ENCODE data around the gene MAPKAP1.

Gene MAPKAP1

GRCh38 chr9:125549039-125549438, 158.0 kb downstream of the MAPKAP1 start:
- Histone ChIP-seq H3K4me2 (ENCODE audit: low read length) (no peak overlapping the region), H3K4me1 (ENCODE audit: control insufficient read depth, low read length) (no peaks in the 10 kb centered on the region), H3K9me3 (ENCODE audit: control insufficient read depth, insufficient read depth, low read length) (no peaks in the 10 kb centered on the region), H4K20me1 (ENCODE audit: control insufficient read depth, insufficient read depth, low read depth, low read length) (no peaks in the 10 kb centered on the region), H3K79me2 (ENCODE audit: control insufficient read depth, low read length) (no peaks in the 10 kb centered on the region), H3K27ac (ENCODE audit: low read depth, low read length) (no peak overlapping the region), H3K4me3 (ENCODE audit: low read length) (no peak overlapping the region), H3K27me3 (ENCODE audit: control insufficient read depth, low read length) (no peaks in the 10 kb centered on the region), H3K36me3 (ENCODE audit: control insufficient read depth, low read length) (0 out of 2 replicates have a peak, but pooled peaks cover 3% of the 10 kb centered on the region), H3K9me2 (replicated peaks; ENCODE audit: control insufficient read depth, low read length) (no peaks in the 10 kb centered on the region), H3F3A (ENCODE audit: control insufficient read depth, insufficient read depth) (no peaks in the 10 kb centered on the region)
- TF ChIP-seq, protein P1, sequence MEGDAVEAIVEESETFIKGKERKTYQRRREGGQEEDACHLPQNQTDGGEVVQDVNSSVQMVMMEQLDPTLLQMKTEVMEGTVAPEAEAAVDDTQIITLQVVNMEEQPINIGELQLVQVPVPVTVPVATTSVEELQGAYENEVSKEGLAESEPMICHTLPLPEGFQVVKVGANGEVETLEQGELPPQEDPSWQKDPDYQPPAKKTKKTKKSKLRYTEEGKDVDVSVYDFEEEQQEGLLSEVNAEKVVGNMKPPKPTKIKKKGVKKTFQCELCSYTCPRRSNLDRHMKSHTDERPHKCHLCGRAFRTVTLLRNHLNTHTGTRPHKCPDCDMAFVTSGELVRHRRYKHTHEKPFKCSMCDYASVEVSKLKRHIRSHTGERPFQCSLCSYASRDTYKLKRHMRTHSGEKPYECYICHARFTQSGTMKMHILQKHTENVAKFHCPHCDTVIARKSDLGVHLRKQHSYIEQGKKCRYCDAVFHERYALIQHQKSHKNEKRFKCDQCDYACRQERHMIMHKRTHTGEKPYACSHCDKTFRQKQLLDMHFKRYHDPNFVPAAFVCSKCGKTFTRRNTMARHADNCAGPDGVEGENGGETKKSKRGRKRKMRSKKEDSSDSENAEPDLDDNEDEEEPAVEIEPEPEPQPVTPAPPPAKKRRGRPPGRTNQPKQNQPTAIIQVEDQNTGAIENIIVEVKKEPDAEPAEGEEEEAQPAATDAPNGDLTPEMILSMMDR (IDR thresholded peaks at IDR 0.05; ENCODE audit: low read depth, low read length, poor library complexity, severe bottlenecking) = no peak
- no peak for TF ChIP-seq EZH2phosphoT487 (IDR thresholded peaks at IDR 0.05; ENCODE audit: borderline replicate concordance, low read length)

GRCh38 chr9:125548141-125548540, 158.9 kb downstream of the MAPKAP1 start:
- H3K9me3 ChIP-seq (ENCODE audit: control insufficient read depth, insufficient read depth, low read length) = no peaks in the 10 kb centered on the region
- no peak overlapping the region for H3K4me3 ChIP-seq (ENCODE audit: low read length)
- H3K4me1 ChIP-seq (ENCODE audit: control insufficient read depth, low read length) = no peaks in the 10 kb centered on the region
- no peaks in the 10 kb centered on the region for H3K79me2 ChIP-seq (ENCODE audit: control insufficient read depth, low read length)
- TF ChIP-seq, protein P1 (IDR thresholded peaks at IDR 0.05; ENCODE audit: low read depth, low read length, poor library complexity, severe bottlenecking) = no peak
- no peak for TF ChIP-seq EZH2phosphoT487 (IDR thresholded peaks at IDR 0.05; ENCODE audit: borderline replicate concordance, low read length)
- H3K27me3 ChIP-seq (ENCODE audit: control insufficient read depth, low read length) = no peaks in the 10 kb centered on the region
- no peak overlapping the region for H3K27ac ChIP-seq (ENCODE audit: low read depth, low read length)
- H3K9me2 ChIP-seq (replicated peaks; ENCODE audit: control insufficient read depth, low read length) = no peaks in the 10 kb centered on the region
- no peak overlapping the region for H3K4me2 ChIP-seq (ENCODE audit: low read length)
- H3F3A ChIP-seq (ENCODE audit: control insufficient read depth, insufficient read depth) = no peaks in the 10 kb centered on the region
- 0 out of 2 replicates have a peak, but pooled peaks cover 3% of the 10 kb centered on the region for H3K36me3 ChIP-seq (ENCODE audit: control insufficient read depth, low read length)
- no peaks in the 10 kb centered on the region for H4K20me1 ChIP-seq (ENCODE audit: control insufficient read depth, insufficient read depth, low read depth, low read length)

GRCh38 chr9:125547368-125547767, 159.6 kb downstream of the MAPKAP1 start:
- no peak overlapping the region for H3K27ac ChIP-seq (ENCODE audit: low read depth, low read length)
- no peaks in the 10 kb centered on the region for H3K4me1 ChIP-seq (ENCODE audit: control insufficient read depth, low read length)
- H3K4me3 ChIP-seq (ENCODE audit: low read length) = no peak overlapping the region
- 0 out of 2 replicates have a peak, but pooled peaks cover 3% of the 10 kb centered on the region for H3K36me3 ChIP-seq (ENCODE audit: control insufficient read depth, low read length)
- TF ChIP-seq, protein P1 (IDR thresholded peaks at IDR 0.05; ENCODE audit: low read depth, low read length, poor library complexity, severe bottlenecking) = no peak
- TF ChIP-seq EZH2phosphoT487 (IDR thresholded peaks at IDR 0.05; ENCODE audit: borderline replicate concordance, low read length) = no peak
- no peak overlapping the region for H3K4me2 ChIP-seq (ENCODE audit: low read length)
- no peaks in the 10 kb centered on the region for H4K20me1 ChIP-seq (ENCODE audit: control insufficient read depth, insufficient read depth, low read depth, low read length)
- H3K9me2 ChIP-seq (replicated peaks; ENCODE audit: control insufficient read depth, low read length) = no peaks in the 10 kb centered on the region
- no peaks in the 10 kb centered on the region for H3K79me2 ChIP-seq (ENCODE audit: control insufficient read depth, low read length)
- H3F3A ChIP-seq (ENCODE audit: control insufficient read depth, insufficient read depth) = no peaks in the 10 kb centered on the region
- no peaks in the 10 kb centered on the region for H3K27me3 ChIP-seq (ENCODE audit: control insufficient read depth, low read length)
- H3K9me3 ChIP-seq (ENCODE audit: control insufficient read depth, insufficient read depth, low read length) = no peaks in the 10 kb centered on the region
